Stimulated activated CD8-positive, alpha-beta memory T cell treated with anti-CD3 and anti-CD28 coated beads, Interleukin-12 subunit alpha, Interleukin-12 subunit beta, amount 100 ng/mL, for 1 hour (primary cell): ENCODE data around the gene FAM83E.

ENCODE experiments used
- DNase-seq: peaks from one replicate; pipeline ENCODE4 v3.0.0-alpha.2; 2020; ENCODE audit warnings: low read depth

Gene FAM83E

GRCh38 chr19:48628486-48629296 lies 13.8 kb upstream of the FAM83E start:
- DNase-seq: no peak

GRCh38 chr19:48627865-48628314 lies 13.0 kb upstream of the FAM83E start:
- DNase-seq: no peak

- DNase-seq: no peak
These were observed 12.5 kb upstream of the FAM83E start for GRCh38 chr19:48627201-48627864.

GRCh38 chr19:48625891-48626327 lies 11.0 kb upstream of the FAM83E start:
- DNase-seq: no peak

- no peak for DNase-seq
These were observed 10.2 kb upstream of the FAM83E start for GRCh38 chr19:48624791-48625723.

GRCh38 chr19:48624067-48624594 lies 9.3 kb upstream of the FAM83E start:
- DNase-seq: peak; percentile 91

GRCh38 chr19:48623556-48624066 lies 8.7 kb upstream of the FAM83E start:
- no peak for DNase-seq

- DNase-seq: no peak
These were observed 5.1 kb upstream of the FAM83E start for GRCh38 chr19:48619692-48620585.

GRCh38 chr19:48618916-48619691 lies 4.2 kb upstream of the FAM83E start, which contains the start of the genes RPL18 and SPHK2:
Gene RPL18 (minus strand): TSS chr19:48619178. CDS start chr19:48619143, 35 bp downstream.
Gene SPHK2 (plus strand): TSS chr19:48619506. CDS start chr19:48620515, 1,009 bp downstream.
- DNase-seq: peak; percentile 91

- DNase-seq: no peak
These were observed 3.5 kb upstream of the FAM83E start for GRCh38 chr19:48618278-48618915.

- no peak for DNase-seq
These were observed 2.5 kb upstream of the FAM83E start for GRCh38 chr19:48617146-48617937.

GRCh38 chr19:48616491-48617056 lies 1.7 kb upstream of the FAM83E start:
- no peak for DNase-seq

- no peak for DNase-seq
These were observed 1.2 kb upstream of the FAM83E start for GRCh38 chr19:48616041-48616436.

GRCh38 chr19:48615231-48616040 lies 560 bp upstream of the FAM83E start:
- DNase-seq: no peak

GRCh38 chr19:48613852-48614435 lies 932 bp downstream of the FAM83E start:
- DNase-seq: no peak

GRCh38 chr19:48613024-48613851 lies 1.6 kb downstream of the FAM83E start:
- no peak for DNase-seq
